Measurements from ENCODE around the gene SPAG16.

DNA sequence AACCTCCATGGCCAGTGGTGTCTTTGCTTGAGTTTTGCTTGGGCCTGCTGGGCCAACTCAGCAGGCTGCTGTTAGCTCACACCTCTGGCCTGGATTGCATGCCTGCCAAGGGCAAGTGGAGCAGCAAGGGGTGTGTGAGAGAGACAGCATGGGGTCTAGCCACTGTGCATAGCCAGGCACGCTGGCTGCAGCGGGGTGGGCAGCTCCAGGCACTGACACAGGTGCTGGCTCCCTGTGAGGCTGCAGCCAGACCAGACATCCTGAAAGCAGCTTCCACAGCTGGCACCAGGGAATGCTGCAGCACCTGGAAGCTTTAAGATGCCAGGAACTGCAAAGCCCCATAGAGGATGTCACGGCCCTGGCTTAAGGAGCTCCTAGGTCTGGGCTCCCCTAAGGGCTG lies 750.2 kb downstream of the SPAG16 start:
- no peak for TF ChIP-seq POLR2A (IDR thresholded peaks at IDR 0.05)
- TF ChIP-seq, protein P1, sequence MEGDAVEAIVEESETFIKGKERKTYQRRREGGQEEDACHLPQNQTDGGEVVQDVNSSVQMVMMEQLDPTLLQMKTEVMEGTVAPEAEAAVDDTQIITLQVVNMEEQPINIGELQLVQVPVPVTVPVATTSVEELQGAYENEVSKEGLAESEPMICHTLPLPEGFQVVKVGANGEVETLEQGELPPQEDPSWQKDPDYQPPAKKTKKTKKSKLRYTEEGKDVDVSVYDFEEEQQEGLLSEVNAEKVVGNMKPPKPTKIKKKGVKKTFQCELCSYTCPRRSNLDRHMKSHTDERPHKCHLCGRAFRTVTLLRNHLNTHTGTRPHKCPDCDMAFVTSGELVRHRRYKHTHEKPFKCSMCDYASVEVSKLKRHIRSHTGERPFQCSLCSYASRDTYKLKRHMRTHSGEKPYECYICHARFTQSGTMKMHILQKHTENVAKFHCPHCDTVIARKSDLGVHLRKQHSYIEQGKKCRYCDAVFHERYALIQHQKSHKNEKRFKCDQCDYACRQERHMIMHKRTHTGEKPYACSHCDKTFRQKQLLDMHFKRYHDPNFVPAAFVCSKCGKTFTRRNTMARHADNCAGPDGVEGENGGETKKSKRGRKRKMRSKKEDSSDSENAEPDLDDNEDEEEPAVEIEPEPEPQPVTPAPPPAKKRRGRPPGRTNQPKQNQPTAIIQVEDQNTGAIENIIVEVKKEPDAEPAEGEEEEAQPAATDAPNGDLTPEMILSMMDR (IDR thresholded peaks at IDR 0.05), result no peak

Data from testis (tissue), 2 donors.